Mucosa of descending colon (tissue), 3 donors: ENCODE results near the gene RPL5. TPM values are rescaled to one million over a fixed set of nuclear protein-coding genes. Genes with fewer than 3 reads are reported as not detected.

ENCODE experiments used
- ATAC-seq: fragments of 200-7000 bp; cut with Tn5 transposase; one replicate; pipeline ENCODE4 v1.9.1; 2020; ENCODE audit warnings: mild to moderate bottlenecking, moderate library complexity
- DNase-seq, 3 donors: peaks; one replicate each; pipeline ENCODE4 v3.0.0-alpha.2; 2020
- H3K36me3 ChIP-seq: fragments of 200-600 bp; one replicate; pipeline ENCODE4 v1.8.0; 2021; ENCODE audit warnings: low read depth, mild to moderate bottlenecking
- H3K4me1 ChIP-seq: fragments of 200-600 bp; one replicate; pipeline ENCODE4 v1.8.0; 2021; ENCODE audit warnings: low read depth, mild to moderate bottlenecking
- H3K4me3 ChIP-seq: fragments of 200-600 bp; one replicate; pipeline ENCODE4 v1.8.0; 2021; ENCODE audit warnings: mild to moderate bottlenecking
- H3K9me3 ChIP-seq: fragments of 200-600 bp; one replicate; pipeline ENCODE4 v1.8.0; 2021; ENCODE audit warnings: mild to moderate bottlenecking
- CTCF ChIP-seq: fragments of 200-600 bp; IDR thresholded peaks from one replicate; pipeline ENCODE4 v1.8.0; 2022; ENCODE audit warnings: antibody characterized with exemption, mild to moderate bottlenecking
- intact Hi-C, 2 donors: fragments of 100-400 bp; cut with DNase I in 1 of 2; cut with micrococcal nuclease in 1 of 2; formaldehyde crosslinking; loops; one replicate each; pipeline versions ENCODE4 v1.11.0 to v1.11.1; 2022; cut with DNase I, micrococcal nuclease
- total RNA-seq, 3 donors: library from RNA; stranded (reverse); fragmentation: NEBNext Ultra II Directional in 2 of 3; extraction: Animal tissue kit (Norgen Biotek cat#: 25700) in 2 of 3; gene quantifications; one replicate each; pipeline versions ENCODE4 v1.2.1 to v1.2.4, GENCODE V29; 2021 to 2023
- donor health status: DM: no; HTN: no; CAD: no; lungs with moderate emphysema.
- donor health status: DM: no; HTN: no; CAD: no.
- donor health status: DM: no; HTN: yes; CAD: no.

RPL5 gene
- total RNA-seq, 3 donors from 2014 or later, result 627 to 944 (median 705) TPM

- intact Hi-C loops, result no loop called here
- DNase-seq, result no peak
- no peak for TF ChIP-seq CTCF
- H3K9me3 ChIP-seq, result no peaks in the 10 kb centered on the region
- H3K36me3 ChIP-seq, result no peaks in the 10 kb centered on the region
- H3K4me1 ChIP-seq, result no peaks in the 10 kb centered on the region
- H3K4me3 ChIP-seq, result no peak overlapping the region
- no peak for ATAC-seq
These were observed 41.8 kb upstream of the RPL5 start for GRCh38 chr1:92790081-92790480.

GRCh38 chr1:92790867-92791266 lies 41.0 kb upstream of the RPL5 start:
- H3K4me3 ChIP-seq, result no peak overlapping the region
- ATAC-seq (no peak), DNase-seq (no peak)
- no peak for TF ChIP-seq CTCF
- no peaks in the 10 kb centered on the region for H3K9me3 ChIP-seq
- no peaks in the 10 kb centered on the region for H3K4me1 ChIP-seq
- H3K36me3 ChIP-seq, result no peaks in the 10 kb centered on the region
- intact Hi-C loops, result no loop called here

- Histone ChIP-seq H3K36me3 (no peaks in the 10 kb centered on the region), H3K4me3 (no peak overlapping the region), H3K9me3 (no peaks in the 10 kb centered on the region), H3K4me1 (no peaks in the 10 kb centered on the region)
- ATAC-seq (no peak), DNase-seq (no peak)
- no peak for TF ChIP-seq CTCF
- intact Hi-C loops, result no loop called here
These were observed 40.3 kb upstream of the RPL5 start for GRCh38 chr1:92791487-92792066.

DNA sequence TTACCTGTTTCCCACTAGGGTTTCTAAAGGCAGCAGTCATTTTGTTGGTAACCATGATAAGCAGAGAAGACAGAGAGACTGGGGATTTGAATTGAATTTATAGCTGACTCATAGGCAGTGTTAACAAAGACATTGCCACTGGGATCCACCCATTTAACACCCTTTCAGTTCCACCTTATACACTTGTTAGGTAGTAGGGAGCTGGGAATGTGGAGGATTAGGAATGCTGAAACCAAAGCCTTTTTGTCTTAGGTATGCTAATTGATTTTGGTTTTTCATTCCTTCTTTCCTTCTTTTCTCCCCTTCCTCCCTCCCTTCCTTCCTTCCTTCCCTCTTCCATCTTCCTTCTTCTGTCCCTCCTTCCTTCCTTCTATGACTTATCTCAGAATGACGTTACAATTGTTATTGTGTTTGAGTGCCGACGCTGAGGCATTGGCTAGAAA lies 39.5 kb upstream of the RPL5 start:
- ATAC-seq (peak; percentile 95), DNase-seq (no peak)
- no peak for TF ChIP-seq CTCF
- intact Hi-C loops, result no loop called here
- H3K4me3 ChIP-seq, result no peak overlapping the region
- H3K36me3 ChIP-seq, result no peaks in the 10 kb centered on the region
- H3K4me1 ChIP-seq, result no peaks in the 10 kb centered on the region
- no peaks in the 10 kb centered on the region for H3K9me3 ChIP-seq

GRCh38 chr1:92795166-92795565 lies 36.7 kb upstream of the RPL5 start:
- no peaks in the 10 kb centered on the region for H3K9me3 ChIP-seq
- no peak overlapping the region for H3K4me3 ChIP-seq

More at GRCh38 chr1:92795166-92795565, 36.7 kb upstream of the RPL5 start:
- ATAC-seq (no peak), DNase-seq (no peak)
- no peak for TF ChIP-seq CTCF
- intact Hi-C loops, result no loop called here
- Histone ChIP-seq H3K4me1 (no peaks in the 10 kb centered on the region), H3K36me3 (no peaks in the 10 kb centered on the region)
